MM.1S (cell line): ENCODE measurements around the gene SMCO3.

Experiments
- DNase-seq: peaks from one replicate; pipeline ENCODE4 v3.0.0-alpha.2; 2015
- H2AFZ ChIP-seq: fragments of 300-600 bp; sonication (generic); 2 replicates; pipeline ENCODE4 v1.6.0; 2016; ENCODE audit warnings: antibody characterized with exemption, low read length
- H3F3A ChIP-seq: fragments of 300-600 bp; sonication (generic); 2 replicates; pipeline ENCODE4 v1.6.1; 2016; ENCODE audit warnings: mild to moderate bottlenecking, antibody characterized with exemption, low read length, moderate library complexity, mixed read lengths; ENCODE audit not compliant: insufficient read depth
- H3K27ac ChIP-seq: fragments of 300-600 bp; sonication (generic); 2 replicates; pipeline ENCODE4 v1.5.1; 2016; ENCODE audit warnings: mild to moderate bottlenecking, low read length
- H3K27me3 ChIP-seq: fragments of 300-600 bp; sonication (generic); replicated peaks from 2 replicates; pipeline ENCODE4 v1.6.0; 2016; ENCODE audit warnings: low read length; ENCODE audit not compliant: insufficient read depth
- H3K36me3 ChIP-seq: fragments of 300-600 bp; sonication (generic); replicated peaks from 2 replicates; pipeline ENCODE4 v1.6.1; 2016; ENCODE audit warnings: mild to moderate bottlenecking, low read length, mixed read lengths; ENCODE audit not compliant: insufficient read depth
- H3K4me1 ChIP-seq: fragments of 300-600 bp; sonication (generic); 2 replicates; pipeline ENCODE4 v1.6.1; 2016; ENCODE audit warnings: low read length, mixed read lengths
- H3K4me2 ChIP-seq: fragments of 300-600 bp; sonication (generic); 2 replicates; pipeline ENCODE4 v1.6.0; 2016; ENCODE audit warnings: low read depth, low read length
- H3K4me3 ChIP-seq: fragments of 300-600 bp; sonication (generic); 2 replicates; pipeline ENCODE4 v1.5.1; 2016; ENCODE audit warnings: low read length, mixed read lengths
- H3K79me2 ChIP-seq: fragments of 300-600 bp; sonication (generic); 2 replicates; pipeline ENCODE4 v1.6.1; 2016; ENCODE audit warnings: mixed run types, low read length, mixed read lengths
- H3K9ac ChIP-seq: fragments of 300-600 bp; sonication (generic); 2 replicates; pipeline ENCODE4 v1.6.1; 2016; ENCODE audit warnings: low read length, mixed read lengths
- H3K9me2 ChIP-seq: fragments of 300-600 bp; sonication (generic); replicated peaks from 2 replicates; pipeline ENCODE4 v1.6.1; 2016; ENCODE audit warnings: mild to moderate bottlenecking, low read length, mixed read lengths; ENCODE audit not compliant: insufficient read depth
- H3K9me3 ChIP-seq: fragments of 300-600 bp; sonication (generic); replicated peaks from 2 replicates; pipeline ENCODE4 v1.6.1; 2016; ENCODE audit warnings: mild to moderate bottlenecking, low read length, mixed read lengths; ENCODE audit not compliant: insufficient read depth
- H4K20me1 ChIP-seq: fragments of 300-600 bp; sonication (generic); 2 replicates; pipeline ENCODE4 v1.6.1; 2016; ENCODE audit warnings: mild to moderate bottlenecking, low read length, moderate library complexity, mixed read lengths; ENCODE audit not compliant: insufficient read depth
- EZH2 ChIP-seq: fragments of 300-600 bp; sonication (generic); optimal IDR thresholded peaks from 2 replicates; pipeline ENCODE3; 2017; ENCODE audit warnings: low read depth, mild to moderate bottlenecking, antibody characterized with exemption, low read length, mixed read lengths
- EZH2phosphoT487 ChIP-seq: fragments of 300-600 bp; sonication (generic); IDR thresholded peaks from 2 replicates; pipeline ENCODE4 v1.6.1; 2018; ENCODE audit warnings: antibody characterized with exemption, low read length
- TF ChIP-seq, protein P1 (sequence below): fragments of 300-600 bp; sonication (generic); IDR thresholded peaks from 2 replicates; pipeline ENCODE4 v1.5.1; 2016; ENCODE audit warnings: antibody characterized with exemption, low read length, mixed read lengths

Gene SMCO3

DNA sequence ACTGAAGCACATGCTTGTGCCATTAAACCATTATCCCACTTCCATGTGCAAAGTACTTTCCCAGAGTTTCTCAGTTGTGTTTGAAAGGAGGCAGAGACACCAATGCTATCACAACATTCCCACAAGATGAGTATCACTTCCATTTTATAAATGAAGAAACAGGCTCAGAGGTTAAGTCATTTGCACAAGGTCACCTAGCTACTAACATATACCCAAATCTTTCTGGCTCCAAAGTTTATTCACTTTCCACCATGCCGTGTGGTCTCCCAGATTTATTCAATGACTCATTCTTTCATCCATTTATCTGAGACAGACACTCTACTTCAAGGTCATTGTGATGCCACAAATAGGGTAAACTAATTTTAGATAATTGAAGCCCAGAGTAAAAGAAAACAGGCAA, 20.0 kb upstream of the SMCO3 start:
- H3K27ac ChIP-seq, result no peak overlapping the region
- no peak overlapping the region for H2AFZ ChIP-seq
- H3K4me2 ChIP-seq, result no peak overlapping the region
- no peak overlapping the region for H3K4me3 ChIP-seq
- H3K27me3 ChIP-seq, result no peaks in the 10 kb centered on the region
- H3K36me3 ChIP-seq, result no peaks in the 10 kb centered on the region
- H3K9me3 ChIP-seq, result no peaks in the 10 kb centered on the region
- DNase-seq, result no peak
- no peaks in the 10 kb centered on the region for H3K4me1 ChIP-seq
- TF ChIP-seq EZH2phosphoT487, result no peak
- no peak for TF ChIP-seq EZH2
- TF ChIP-seq, protein P1, sequence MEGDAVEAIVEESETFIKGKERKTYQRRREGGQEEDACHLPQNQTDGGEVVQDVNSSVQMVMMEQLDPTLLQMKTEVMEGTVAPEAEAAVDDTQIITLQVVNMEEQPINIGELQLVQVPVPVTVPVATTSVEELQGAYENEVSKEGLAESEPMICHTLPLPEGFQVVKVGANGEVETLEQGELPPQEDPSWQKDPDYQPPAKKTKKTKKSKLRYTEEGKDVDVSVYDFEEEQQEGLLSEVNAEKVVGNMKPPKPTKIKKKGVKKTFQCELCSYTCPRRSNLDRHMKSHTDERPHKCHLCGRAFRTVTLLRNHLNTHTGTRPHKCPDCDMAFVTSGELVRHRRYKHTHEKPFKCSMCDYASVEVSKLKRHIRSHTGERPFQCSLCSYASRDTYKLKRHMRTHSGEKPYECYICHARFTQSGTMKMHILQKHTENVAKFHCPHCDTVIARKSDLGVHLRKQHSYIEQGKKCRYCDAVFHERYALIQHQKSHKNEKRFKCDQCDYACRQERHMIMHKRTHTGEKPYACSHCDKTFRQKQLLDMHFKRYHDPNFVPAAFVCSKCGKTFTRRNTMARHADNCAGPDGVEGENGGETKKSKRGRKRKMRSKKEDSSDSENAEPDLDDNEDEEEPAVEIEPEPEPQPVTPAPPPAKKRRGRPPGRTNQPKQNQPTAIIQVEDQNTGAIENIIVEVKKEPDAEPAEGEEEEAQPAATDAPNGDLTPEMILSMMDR, result no peak
- no peaks in the 10 kb centered on the region for H3F3A ChIP-seq
- no peak overlapping the region for H3K9ac ChIP-seq
- H3K79me2 ChIP-seq, result no peaks in the 10 kb centered on the region
- H4K20me1 ChIP-seq, result no peaks in the 10 kb centered on the region
- H3K9me2 ChIP-seq, result no peaks in the 10 kb centered on the region

DNA sequence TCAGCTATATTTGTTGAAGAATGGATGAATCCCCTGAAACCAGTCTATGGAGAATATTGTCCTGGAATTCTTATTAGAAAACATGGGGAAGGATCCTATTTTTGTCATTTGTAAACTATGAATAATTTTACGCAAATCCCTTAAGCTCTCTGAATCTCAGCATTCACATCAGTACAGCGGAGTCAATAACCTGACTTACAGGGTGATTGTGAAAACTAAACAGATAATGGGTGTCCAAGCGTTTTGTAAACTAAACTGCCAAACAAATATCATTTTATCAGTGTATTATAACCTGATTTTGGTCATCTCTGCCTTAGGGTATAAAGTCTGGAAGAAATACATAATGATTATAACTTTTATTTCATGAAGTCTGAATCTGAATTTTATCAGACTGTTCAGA, 19.4 kb upstream of the SMCO3 start:
- TF ChIP-seq EZH2phosphoT487, result no peak
- TF ChIP-seq, protein P1, result no peak
- TF ChIP-seq EZH2, result no peak
- Histone ChIP-seq H3K27ac (no peak overlapping the region), H3K27me3 (no peaks in the 10 kb centered on the region), H4K20me1 (no peaks in the 10 kb centered on the region), H3K9ac (no peak overlapping the region), H3K9me3 (no peaks in the 10 kb centered on the region), H3K36me3 (no peaks in the 10 kb centered on the region), H3K4me3 (no peak overlapping the region), H2AFZ (no peak overlapping the region), H3K9me2 (no peaks in the 10 kb centered on the region), H3K4me1 (no peaks in the 10 kb centered on the region), H3K4me2 (no peak overlapping the region), H3K79me2 (no peaks in the 10 kb centered on the region), H3F3A (no peaks in the 10 kb centered on the region)
- no peak for DNase-seq

DNA sequence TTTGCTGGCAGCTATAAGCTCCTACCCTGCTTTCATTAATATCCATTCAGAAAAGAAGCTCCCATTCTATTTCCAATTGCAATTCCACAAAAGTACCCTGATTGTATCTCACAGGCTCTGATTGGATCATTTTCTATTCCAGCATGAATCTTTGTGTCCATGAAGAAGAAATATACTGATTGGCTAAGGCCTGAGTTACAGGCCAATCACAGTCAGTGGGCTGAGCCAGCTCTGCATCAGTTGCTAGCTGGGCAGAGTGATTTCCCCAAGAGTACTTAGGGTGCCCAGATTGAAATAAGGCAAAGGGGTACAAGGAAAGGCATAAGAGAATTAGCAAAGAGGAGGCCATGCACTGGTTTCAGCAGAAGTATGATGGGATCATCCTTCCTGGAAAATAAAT, 14.9 kb upstream of the SMCO3 start:
- Histone ChIP-seq H3K27ac (no peak overlapping the region), H3K9me2 (no peaks in the 10 kb centered on the region), H3K4me2 (no peak overlapping the region), H3K36me3 (no peaks in the 10 kb centered on the region), H3K4me1 (no peaks in the 10 kb centered on the region), H4K20me1 (no peaks in the 10 kb centered on the region), H3K9ac (no peak overlapping the region), H3K27me3 (no peaks in the 10 kb centered on the region), H3K9me3 (no peaks in the 10 kb centered on the region), H3K4me3 (no peak overlapping the region), H3F3A (no peaks in the 10 kb centered on the region), H2AFZ (no peak overlapping the region), H3K79me2 (no peaks in the 10 kb centered on the region)
- TF ChIP-seq EZH2, result no peak
- no peak for TF ChIP-seq EZH2phosphoT487
- TF ChIP-seq, protein P1, result no peak
- DNase-seq, result peak; percentile 15
